ENCODE data around the gene LBP.

DNA sequence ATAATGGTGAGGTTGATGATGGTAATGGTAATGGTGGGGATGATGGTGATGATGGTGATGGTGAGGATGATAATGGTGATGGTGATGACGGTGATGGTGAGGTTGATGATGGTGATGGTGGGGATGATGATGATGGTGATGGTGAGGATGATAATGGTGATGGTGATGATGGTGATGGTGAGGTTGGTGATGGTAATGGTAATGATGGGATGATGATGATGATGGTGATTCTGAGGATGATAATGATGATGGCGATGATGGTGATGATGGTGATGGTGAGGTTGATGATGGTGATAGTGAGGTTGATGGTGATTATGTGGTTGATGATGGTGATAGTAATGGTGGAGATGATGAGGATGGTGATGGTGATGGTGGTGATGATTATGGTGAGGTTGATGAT lies 32.6 kb upstream of the LBP start:
- TF ChIP-seq EZH2 (IDR thresholded peaks at IDR 0.05; ENCODE audit: borderline replicate concordance, low read depth, low read length, poor library complexity, severe bottlenecking): no peak
- TF ChIP-seq, protein P1, sequence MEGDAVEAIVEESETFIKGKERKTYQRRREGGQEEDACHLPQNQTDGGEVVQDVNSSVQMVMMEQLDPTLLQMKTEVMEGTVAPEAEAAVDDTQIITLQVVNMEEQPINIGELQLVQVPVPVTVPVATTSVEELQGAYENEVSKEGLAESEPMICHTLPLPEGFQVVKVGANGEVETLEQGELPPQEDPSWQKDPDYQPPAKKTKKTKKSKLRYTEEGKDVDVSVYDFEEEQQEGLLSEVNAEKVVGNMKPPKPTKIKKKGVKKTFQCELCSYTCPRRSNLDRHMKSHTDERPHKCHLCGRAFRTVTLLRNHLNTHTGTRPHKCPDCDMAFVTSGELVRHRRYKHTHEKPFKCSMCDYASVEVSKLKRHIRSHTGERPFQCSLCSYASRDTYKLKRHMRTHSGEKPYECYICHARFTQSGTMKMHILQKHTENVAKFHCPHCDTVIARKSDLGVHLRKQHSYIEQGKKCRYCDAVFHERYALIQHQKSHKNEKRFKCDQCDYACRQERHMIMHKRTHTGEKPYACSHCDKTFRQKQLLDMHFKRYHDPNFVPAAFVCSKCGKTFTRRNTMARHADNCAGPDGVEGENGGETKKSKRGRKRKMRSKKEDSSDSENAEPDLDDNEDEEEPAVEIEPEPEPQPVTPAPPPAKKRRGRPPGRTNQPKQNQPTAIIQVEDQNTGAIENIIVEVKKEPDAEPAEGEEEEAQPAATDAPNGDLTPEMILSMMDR (conservative IDR thresholded peaks at IDR 0.05; ENCODE audit: low read depth, low read length): no peak

All from A673 (cell line).